Spleen (tissue), 11 donors: ENCODE data around the gene WLS. TPM values are rescaled to one million over a fixed set of nuclear protein-coding genes. Genes with fewer than 3 reads are reported as not detected.
"Not testable (repeated sequence)": the region's sequence is repeated elsewhere in the genome, so short reads cannot be mapped to it uniquely, and the experiment has no call there.

ENCODE experiments used
- DNase-seq: peaks from one replicate; pipeline ENCODE4 v3.0.0-alpha.2; 2020
- H3K27ac ChIP-seq, 8 donors: fragments of 200-600 bp; sonication (generic) in 7 of 8; 1 replicate in 4 of 8; 2 replicates in 4 of 8; pipeline versions ENCODE4 v1.5.0 to v1.8.0; 2016 to 2021; ENCODE audit warnings: inconsistent platforms in 4 of 8, mild to moderate bottlenecking in 4 of 8, moderate library complexity in 1 of 8
- H3K27me3 ChIP-seq, 7 donors: fragments of 200-600 bp; sonication (generic) in 6 of 7; replicated peaks in 1 of 7; 1 replicate in 4 of 7; 2 replicates in 3 of 7; pipeline versions ENCODE4 v1.5.0 to v1.8.0; 2016 to 2021; ENCODE audit warnings: inconsistent platforms in 3 of 7, mild to moderate bottlenecking in 1 of 7
- H3K36me3 ChIP-seq, 6 donors: fragments of 200-600 bp; sonication (generic) in 5 of 6; 1 replicate in 4 of 6; 2 replicates in 2 of 6; pipeline versions ENCODE4 v1.5.0 to v1.8.0; 2016 to 2021; ENCODE audit warnings: inconsistent platforms in 2 of 6
- H3K4me1 ChIP-seq, 6 donors: fragments of 200-600 bp; sonication (generic) in 5 of 6; 1 replicate in 3 of 6; 2 replicates in 3 of 6; pipeline versions ENCODE4 v1.5.0 to v1.8.0; 2016 to 2021; ENCODE audit warnings: inconsistent platforms in 3 of 6
- H3K4me3 ChIP-seq, 8 donors: fragments of 200-600 bp; sonication (generic) in 7 of 8; 1 replicate in 4 of 8; 2 replicates in 4 of 8; pipeline versions ENCODE4 v1.5.0 to v1.8.0; 2016 to 2021; ENCODE audit warnings: inconsistent platforms in 4 of 8, mild to moderate bottlenecking in 4 of 8, moderate library complexity in 2 of 8
- H3K9me3 ChIP-seq, 8 donors: fragments of 200-600 bp; sonication (generic) in 7 of 8; 1 replicate in 4 of 8; 2 replicates in 4 of 8; pipeline versions ENCODE4 v1.5.0 to v1.8.0; 2016 to 2021; ENCODE audit warnings: inconsistent platforms in 4 of 8
- CTCF ChIP-seq, 11 experiments: fragments of 200-600 bp in 7 of 11; fragments of 450-650 bp in 4 of 11; sonication (generic) in 4 of 11; IDR thresholded peaks in 8 of 11; conservative IDR thresholded peaks in 3 of 11; 1 replicate in 7 of 11; 2 replicates in 4 of 11; pipeline versions ENCODE4 v1.4.0 to v1.8.0; 2016 to 2021; ENCODE audit warnings: antibody characterized with exemption in 11 of 11, inconsistent platforms in 4 of 11, mild to moderate bottlenecking in 1 of 11
- POLR2A ChIP-seq, 3 donors: fragments of 450-650 bp; IDR thresholded peaks; one replicate each; pipeline ENCODE4 v1.5.1; 2017; ENCODE audit warnings: antibody characterized with exemption in 3 of 3, mild to moderate bottlenecking in 1 of 3
- POLR2AphosphoS5 ChIP-seq, 3 donors: sonication (generic); formaldehyde crosslinking; IDR thresholded peaks; one replicate each; pipeline ENCODE4 v1.5.1; 2017; ENCODE audit warnings: antibody characterized with exemption in 3 of 3
- WGBS, 5 donors: extraction: QIAGEN DNeasy Blood & Tissue Kit in 3 of 5; methylation state at CpG; one replicate each; pipeline versions ENCODE4 v1.1.5 to v1.1.7; 2013 to 2018; 5-methylcytosine and 5-hydroxymethylcytosine counted together
- intact Hi-C: fragments of 100-400 bp; cut with DNase I; formaldehyde crosslinking; loops from one replicate; pipeline ENCODE4 v1.15.0; 2023; ENCODE audit warnings: low total_unique reads
- polyA plus RNA-seq, 3 donors: library from polyadenylated mRNA; stranded (reverse); fragments of 200-250 nt; gene quantifications; one replicate each; pipeline ENCODE4 v1.2.1, GENCODE V29; 2013
- total RNA-seq, 7 donors: library from RNA; depleted of rRNA in 3 of 7; stranded (reverse); fragments of >200 nt in 3 of 7; fragmentation: NEBNext Ultra II Directional in 4 of 7; extraction: Animal tissue kit (Norgen Biotek cat#: 25700) in 4 of 7; gene quantifications; one replicate each; pipeline versions ENCODE4 v1.1.0 to v1.2.1, GENCODE V29; 2016 to 2021
- donor health status: healthy with polysubstance abuse.
- donor health status: DM: no; HTN: no; CAD: no; lungs with moderate emphysema.
- donor health status: DM: no; HTN: no; CAD: no.
- donor health status: Bipolar disorder and iron deficiency.
- donor health status: healthy.
- donor health status: DM: no; HTN: no; CAD: no.
- donor health status: DM: yes; HTN: yes; CAD: no.

WLS gene
- total and polyA plus RNA-seq, 10 donors, result 5.6 to 67.2 (median 53.2) TPM

GRCh38 chr1:68173936-68174737 is 58.2 kb downstream of the WLS start:
- H3K9me3 ChIP-seq, result peaks cover 0 to 8% (median 0%) of the 10 kb centered on the region in 8 donors
- no peaks in the 10 kb centered on the region for H3K27me3 ChIP-seq
- WGBS, 5 donors, result 67 to 82% (median 79%) methylated on average over 14 of the region's 14 CpGs
- H3K27ac ChIP-seq, result peak overlapping the region in 3 of 8 donors; percentile 3 to 14 (median 13)
- TF ChIP-seq POLR2A (IDR thresholded peaks at IDR 0.05) (no peak), POLR2AphosphoS5 (IDR thresholded peaks at IDR 0.05) (peak in 1 of 3 donors; percentile 17)
- intact Hi-C loops, result no loop called here
- no peaks in the 10 kb centered on the region for H3K36me3 ChIP-seq
- H3K4me3 ChIP-seq, result no peak overlapping the region
- peaks cover 0 to 13% (median 0%) of the 10 kb centered on the region in 6 donors for H3K4me1 ChIP-seq
- DNase-seq, result no peak

GRCh38 chr1:68173283-68173935 is 58.9 kb downstream of the WLS start:
- Histone ChIP-seq H3K27me3 (no peaks in the 10 kb centered on the region), H3K9me3 (peaks cover 0 to 8% (median 0%) of the 10 kb centered on the region in 8 donors), H3K4me3 (no peak overlapping the region), H3K27ac (no peak overlapping the region), H3K36me3 (no peaks in the 10 kb centered on the region), H3K4me1 (peaks cover 0 to 12% (median 0%) of the 10 kb centered on the region in 6 donors)
- 61 to 71% (median 63%) methylated on average over 6 of the region's 6 CpGs for WGBS, 5 donors
- TF ChIP-seq POLR2A (IDR thresholded peaks at IDR 0.05) (no peak), CTCF (IDR thresholded peaks at IDR 0.05 in 8 of 11, conservative IDR thresholded peaks at IDR 0.05 in 3 of 11) (no peak), POLR2AphosphoS5 (IDR thresholded peaks at IDR 0.05) (no peak)
- intact Hi-C loops, result no loop called here
- no peak for DNase-seq

- H3K27me3 ChIP-seq, H3K4me3 ChIP-seq, H3K4me1 ChIP-seq, intact Hi-C loops, H3K27ac ChIP-seq, H3K9me3 ChIP-seq, H3K36me3 ChIP-seq, DNase-seq: not testable (repeated sequence)
- 52 to 96% (median 92%) methylated on average over 1 of the region's 1 CpG for WGBS, 5 donors
These were observed 60.5 kb downstream of the WLS start for GRCh38 chr1:68171795-68172194.

GRCh38 chr1:68168545-68169171 is 63.7 kb downstream of the WLS start:
- Histone ChIP-seq H3K4me3 (no peak overlapping the region), H3K27ac (no peak overlapping the region)
- 70 to 84% (median 76%) methylated on average over 4 of the region's 4 CpGs for WGBS, 5 donors

More at GRCh38 chr1:68168545-68169171, 63.7 kb downstream of the WLS start:
- Histone ChIP-seq H3K4me1 (peaks cover 0 to 3% (median 0%) of the 10 kb centered on the region in 6 donors), H3K27me3 (no peaks in the 10 kb centered on the region), H3K9me3 (peaks cover 0 to 8% (median 0%) of the 10 kb centered on the region in 8 donors), H3K36me3 (no peaks in the 10 kb centered on the region)
- no peak for TF ChIP-seq CTCF (IDR thresholded peaks at IDR 0.05 in 8 of 11, conservative IDR thresholded peaks at IDR 0.05 in 3 of 11)
- no peak for DNase-seq
- intact Hi-C loops, result no loop called here
